Esophagus (tissue), 2 donors: ENCODE data around the gene HYPK. TPM values are rescaled to one million over a fixed set of nuclear protein-coding genes. Genes with fewer than 3 reads are reported as not detected.
"Not testable (repeated sequence)": the region's sequence is repeated elsewhere in the genome, so short reads cannot be mapped to it uniquely, and the experiment has no call there.

ENCODE experiments used
- H3K27ac ChIP-seq, 2 donors: one replicate each; pipeline ENCODE4 v1.5.1; 2013; ENCODE audit warnings: low read depth in 2 of 2, mild to moderate bottlenecking in 2 of 2, inconsistent platforms in 1 of 2, low read length in 1 of 2, moderate library complexity in 1 of 2
- H3K27me3 ChIP-seq, 2 donors: one replicate each; pipeline ENCODE4 v1.6.1; 2013; ENCODE audit warnings: low read length in 2 of 2, control low read depth in 1 of 2, mild to moderate bottlenecking in 1 of 2; ENCODE audit not compliant: insufficient read depth in 2 of 2, control insufficient read depth in 1 of 2
- H3K36me3 ChIP-seq, 2 donors: one replicate each; pipeline ENCODE4 v1.6.1; 2013; ENCODE audit warnings: low read length in 1 of 2; ENCODE audit not compliant: control insufficient read depth in 2 of 2, insufficient read depth in 2 of 2
- H3K4me1 ChIP-seq, 2 donors: one replicate each; pipeline ENCODE4 v1.6.1; 2013; ENCODE audit warnings: low read length in 1 of 2; ENCODE audit not compliant: control insufficient read depth in 2 of 2, insufficient read depth in 2 of 2
- H3K4me3 ChIP-seq, 2 donors: one replicate each; pipeline ENCODE4 v1.5.1; 2013; ENCODE audit warnings: low read length in 2 of 2, mild to moderate bottlenecking in 2 of 2, low read depth in 1 of 2, moderate library complexity in 1 of 2
- H3K9me3 ChIP-seq, 2 donors: one replicate each; pipeline ENCODE4 v1.6.1; 2013; ENCODE audit warnings: mild to moderate bottlenecking in 2 of 2, low read depth in 1 of 2, low read length in 1 of 2, moderate library complexity in 1 of 2; ENCODE audit not compliant: control insufficient read depth in 2 of 2, insufficient read depth in 1 of 2
- WGBS, 2 donors: extraction: QIAGEN DNeasy Blood & Tissue Kit; methylation state at CpG; one replicate each; pipeline ENCODE4 v1.1.7; 2013; 5-methylcytosine and 5-hydroxymethylcytosine counted together
- polyA plus RNA-seq, 2 donors: library from polyadenylated mRNA; stranded (reverse); fragments of 200-250 nt; gene quantifications; one replicate each; pipeline ENCODE4 v1.2.3, GENCODE V29; 2013
- donor health status: healthy with polysubstance abuse.
- donor health status: Bipolar disorder and iron deficiency.

The HYPK gene
- polyA plus RNA-seq, 2 donors, result 5.3 to 25.4 TPM

DNA sequence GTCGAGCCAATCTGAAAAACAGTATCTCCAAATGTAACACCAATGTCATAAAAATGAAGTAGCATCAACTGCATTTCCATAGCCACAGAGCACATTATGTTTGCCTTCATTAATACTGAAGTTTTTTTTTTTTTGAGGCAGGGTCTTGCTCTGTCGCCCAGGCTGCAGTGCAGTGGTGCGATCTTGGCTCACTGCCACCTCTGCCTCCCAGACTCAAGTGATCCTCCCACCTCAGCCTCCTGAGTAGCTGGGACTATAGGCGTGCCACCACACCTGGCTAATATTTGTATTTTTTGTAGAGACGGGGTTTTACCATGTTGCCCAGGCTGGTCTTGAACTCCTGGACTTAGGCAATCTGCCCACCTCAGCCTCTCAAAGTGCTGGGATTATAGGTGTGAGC lies 14.7 kb downstream of the HYPK start:
- 94 to 99% methylated on average over 5 of the region's 5 CpGs for WGBS, 2 donors
- peaks cover 14 to 22% of the 10 kb centered on the region in 2 donors for H3K36me3 ChIP-seq

DNA sequence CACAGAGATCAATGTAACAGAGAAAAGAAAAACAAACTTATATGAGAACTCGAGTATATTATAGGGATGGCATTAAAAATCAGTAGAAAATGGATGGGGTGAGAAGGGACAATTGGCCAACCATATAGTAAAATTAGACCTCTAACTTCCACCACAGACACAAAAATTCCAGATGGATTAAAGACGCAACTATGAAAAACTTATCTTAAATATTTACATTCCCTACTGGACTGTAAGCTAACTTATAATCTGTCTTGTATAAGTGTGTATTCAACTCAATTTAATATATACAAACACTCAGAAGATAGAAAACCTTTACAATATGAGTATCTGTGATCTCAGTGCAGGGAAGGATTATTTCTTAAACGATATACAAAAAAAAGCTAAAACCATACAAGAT lies 21.1 kb downstream of the HYPK start:
- Histone ChIP-seq H3K4me3 (no peak overlapping the region), H3K4me1 (peaks cover 0 to 2% of the 10 kb centered on the region in 2 donors), H3K9me3 (no peaks in the 10 kb centered on the region), H3K27ac (no peak overlapping the region), H3K36me3 (peaks cover 0 to 2% of the 10 kb centered on the region in 2 donors), H3K27me3 (no peaks in the 10 kb centered on the region)
- WGBS, 2 donors, result 54 to 61% methylated on average over 3 of the region's 3 CpGs

More for the DNA sequence above, 14.7 kb downstream of the HYPK start:
- not testable (repeated sequence) for H3K27me3 ChIP-seq, H3K9me3 ChIP-seq, H3K27ac ChIP-seq, H3K4me1 ChIP-seq, H3K4me3 ChIP-seq

DNA sequence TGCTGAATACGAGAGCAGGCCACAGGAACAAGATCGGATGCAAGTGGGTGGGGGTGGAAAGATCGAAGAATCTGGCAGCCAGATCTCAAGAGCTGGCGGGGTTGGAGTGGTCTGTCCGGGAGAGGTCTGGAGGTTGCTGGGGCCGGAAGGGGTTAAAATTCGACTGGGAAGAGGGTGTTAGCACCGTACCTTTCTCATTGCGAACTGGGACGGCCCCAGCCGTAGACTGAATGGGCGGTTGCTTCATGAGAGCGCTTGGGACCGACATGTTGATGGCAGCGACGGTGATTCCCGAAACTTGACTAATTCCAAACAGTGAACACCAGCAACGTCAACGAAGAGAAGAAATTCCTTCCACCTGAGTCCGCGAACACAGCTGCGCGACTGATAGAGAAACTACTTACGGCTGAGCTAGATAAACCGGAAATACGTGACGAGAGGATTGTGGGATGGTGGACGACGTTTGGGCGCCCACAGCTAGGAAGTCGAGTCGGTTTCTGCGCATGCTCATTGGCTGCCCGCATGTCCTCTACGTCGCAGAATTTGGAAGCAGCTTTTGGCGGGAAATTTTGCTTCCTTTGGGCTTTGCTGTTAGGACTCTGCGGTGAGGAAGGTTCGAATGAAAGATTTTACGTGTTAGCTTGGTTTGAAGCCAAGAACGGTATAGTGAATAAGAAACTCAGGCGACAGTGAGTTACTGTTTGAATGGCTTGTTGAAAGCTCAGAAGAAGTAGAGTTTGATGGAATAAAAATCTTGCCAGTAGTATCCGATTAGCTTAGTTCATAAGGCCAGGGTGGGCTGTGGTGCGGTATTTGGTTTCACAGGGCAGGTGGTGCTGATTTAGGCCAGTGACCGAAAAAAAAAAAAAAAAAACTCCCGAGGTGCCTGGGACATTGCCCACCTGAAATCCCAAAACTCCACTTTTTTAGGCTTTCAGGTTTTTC lies 24.2 kb downstream of the HYPK start, which contains the start of gene MFAP1:
Gene MFAP1, minus strand, starts transcription at position 389 of the 945 bp plus-strand sequence. Its CDS starts 121 bp downstream, at position 268.
- H3K27me3 ChIP-seq, result no peaks in the 10 kb centered on the region
- peaks cover 0 to 2% of the 10 kb centered on the region in 2 donors for H3K4me1 ChIP-seq
- H3K27ac ChIP-seq, result peak within 1 kb of the TSS; percentile 89 to 99
- H3K4me3 ChIP-seq, result peak within 1 kb of the TSS; percentile 78 to 93
- no peaks in the 10 kb centered on the region for H3K36me3 ChIP-seq
- H3K9me3 ChIP-seq, result no peaks in the 10 kb centered on the region
- 7% methylated on average over 46 of the region's 46 CpGs for WGBS, 2 donors

DNA sequence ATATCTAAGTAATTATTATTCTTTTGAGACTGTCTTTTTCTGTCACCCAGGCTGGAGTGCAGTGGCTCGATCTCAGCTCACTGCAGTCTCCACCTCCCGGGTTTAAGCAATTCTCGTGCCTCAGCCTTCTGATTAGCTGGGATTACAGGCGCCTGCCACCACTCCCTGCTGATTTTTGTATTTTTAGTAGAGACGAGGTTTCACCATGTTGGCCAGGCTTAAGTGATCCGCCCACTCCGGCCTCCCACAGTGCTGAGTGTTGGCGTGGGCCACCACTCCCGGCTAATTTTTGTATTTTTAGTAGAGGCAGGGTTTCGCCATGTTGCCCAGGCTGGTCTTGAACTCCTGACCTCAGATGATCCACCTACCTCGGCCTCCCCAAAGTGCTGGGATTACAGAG lies 24.9 kb downstream of the HYPK start:
- not testable (repeated sequence) for H3K27ac ChIP-seq, H3K36me3 ChIP-seq

DNA sequence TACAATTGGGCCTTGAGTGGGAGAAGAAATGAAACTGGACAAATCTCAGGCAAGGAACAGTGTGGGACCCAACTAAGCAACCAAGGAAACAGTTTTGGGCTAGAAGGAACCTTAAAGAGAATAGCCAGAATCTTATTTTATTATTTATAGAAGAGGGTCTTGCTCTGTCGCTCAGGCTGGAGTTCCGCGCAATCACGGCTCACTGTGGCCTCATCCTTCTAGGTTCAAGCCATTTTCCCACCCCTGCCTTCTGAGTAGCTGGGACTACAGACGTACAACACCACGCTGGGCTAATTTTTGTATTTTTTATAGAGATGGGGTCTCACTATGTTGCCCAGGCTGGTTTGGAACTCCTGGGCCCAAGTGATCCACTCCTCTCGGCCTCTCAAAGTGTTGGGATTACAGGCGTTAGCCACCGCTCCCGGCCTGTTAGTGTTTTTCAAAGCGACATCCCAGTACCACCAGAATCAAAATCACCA lies 25.7 kb downstream of the HYPK start:
- Histone ChIP-seq H3K9me3 (no peaks in the 10 kb centered on the region), H3K27me3 (no peaks in the 10 kb centered on the region), H3K36me3 (no peaks in the 10 kb centered on the region), H3K27ac (no peak overlapping the region), H3K4me3 (peak overlapping the region in 1 of 2 donors; percentile 63), H3K4me1 (peaks cover 0 to 2% of the 10 kb centered on the region in 2 donors)
- 95 to 98% methylated on average over 11 of the region's 11 CpGs for WGBS, 2 donors

More for the DNA sequence above, 24.9 kb downstream of the HYPK start:
- not testable (repeated sequence) for H3K27me3 ChIP-seq, H3K4me1 ChIP-seq, H3K9me3 ChIP-seq, H3K4me3 ChIP-seq
- WGBS, 2 donors, result 95 to 96% methylated on average over 11 of the region's 11 CpGs

DNA sequence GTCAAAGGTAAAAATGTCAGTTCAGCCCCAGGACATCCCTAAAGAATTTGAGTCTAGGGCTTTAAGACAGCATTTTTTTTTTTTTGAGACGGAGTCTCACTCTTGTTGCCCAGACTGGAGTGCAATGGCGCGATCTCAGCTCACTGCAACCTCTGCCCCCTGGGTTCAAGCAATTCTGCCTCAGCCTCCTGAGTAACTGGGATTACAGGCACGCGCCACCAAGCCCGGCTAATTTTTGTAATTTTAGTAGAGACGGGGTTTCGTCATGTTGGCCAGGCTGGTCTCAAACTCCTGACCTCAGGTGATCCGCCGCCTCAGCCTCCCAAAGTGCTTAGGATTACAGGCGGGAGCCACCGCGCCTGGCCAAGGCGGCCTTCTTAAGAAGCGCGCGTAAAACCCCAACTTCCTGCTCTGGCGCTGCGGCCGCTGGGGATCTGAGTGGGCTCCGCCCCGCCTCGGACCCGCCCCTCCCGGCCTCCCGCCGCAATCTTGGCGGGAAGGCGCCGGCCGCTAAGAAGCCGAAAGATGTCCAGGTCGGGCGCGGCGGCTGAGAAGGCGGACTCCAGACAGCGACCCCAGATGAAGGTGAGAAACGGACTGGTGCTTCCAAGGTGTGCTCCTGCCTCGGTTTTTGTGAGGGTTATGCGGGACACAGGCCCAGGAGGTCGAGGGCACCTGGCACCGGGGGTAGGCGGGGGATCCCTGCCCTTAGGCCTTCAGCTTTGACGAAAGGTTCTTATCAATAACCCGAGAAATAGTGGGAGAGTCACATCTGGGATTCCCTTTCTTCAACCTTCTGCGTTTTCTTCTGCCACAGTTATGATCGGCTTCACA lies 26.3 kb downstream of the HYPK start, which contains the start of gene WDR76:
Gene WDR76, plus strand, starts transcription at position 495 of the 834 bp plus-strand sequence. Its CDS starts 31 bp downstream, at position 526.
- H3K4me1 ChIP-seq, result peaks cover 0 to 2% of the 10 kb centered on the region in 2 donors
- no peaks in the 10 kb centered on the region for H3K27me3 ChIP-seq
- H3K27ac ChIP-seq, result peak within 1 kb of the TSS; percentile 80 to 87
- H3K4me3 ChIP-seq, result peak within 1 kb of the TSS; percentile 63 to 65
- WGBS, 2 donors, result 5% methylated on average over 48 of the region's 48 CpGs
- no peaks in the 10 kb centered on the region for H3K9me3 ChIP-seq
- H3K36me3 ChIP-seq, result no peaks in the 10 kb centered on the region

DNA sequence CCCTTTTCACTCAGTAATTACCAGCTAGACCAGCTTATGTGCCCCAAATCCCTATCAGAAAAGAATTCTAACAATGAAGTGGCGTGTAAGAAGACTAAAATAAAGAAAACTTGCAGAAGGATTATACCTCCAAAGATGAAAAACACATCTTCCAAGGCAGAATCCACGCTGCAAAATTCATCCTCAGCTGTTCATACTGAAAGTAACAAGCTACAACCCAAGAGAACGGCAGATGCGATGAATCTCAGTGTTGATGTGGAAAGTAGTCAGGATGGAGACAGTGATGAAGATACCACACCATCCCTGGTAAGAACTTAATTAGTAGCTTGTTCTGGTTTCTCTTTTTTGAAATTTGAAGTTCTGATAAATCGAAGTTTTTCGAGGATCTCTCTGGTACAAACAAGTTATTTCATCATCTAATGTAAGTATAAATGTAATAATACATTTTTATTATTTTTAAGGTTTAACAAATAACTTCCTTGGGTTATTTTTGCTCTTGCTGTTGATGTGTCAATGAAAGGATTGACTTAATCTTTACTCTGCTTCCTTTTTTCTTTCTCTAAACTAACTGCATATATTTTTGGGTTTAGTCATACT lies 27.8 kb downstream of the HYPK start:
- 44 to 47% methylated on average over 6 of the region's 6 CpGs for WGBS, 2 donors
- peak overlapping the region in 1 of 2 donors; percentile 63 for H3K4me3 ChIP-seq
- no peaks in the 10 kb centered on the region for H3K9me3 ChIP-seq
- no peak overlapping the region for H3K27ac ChIP-seq
- peaks cover 0 to 2% of the 10 kb centered on the region in 2 donors for H3K4me1 ChIP-seq
- no peaks in the 10 kb centered on the region for H3K27me3 ChIP-seq
- no peaks in the 10 kb centered on the region for H3K36me3 ChIP-seq

DNA sequence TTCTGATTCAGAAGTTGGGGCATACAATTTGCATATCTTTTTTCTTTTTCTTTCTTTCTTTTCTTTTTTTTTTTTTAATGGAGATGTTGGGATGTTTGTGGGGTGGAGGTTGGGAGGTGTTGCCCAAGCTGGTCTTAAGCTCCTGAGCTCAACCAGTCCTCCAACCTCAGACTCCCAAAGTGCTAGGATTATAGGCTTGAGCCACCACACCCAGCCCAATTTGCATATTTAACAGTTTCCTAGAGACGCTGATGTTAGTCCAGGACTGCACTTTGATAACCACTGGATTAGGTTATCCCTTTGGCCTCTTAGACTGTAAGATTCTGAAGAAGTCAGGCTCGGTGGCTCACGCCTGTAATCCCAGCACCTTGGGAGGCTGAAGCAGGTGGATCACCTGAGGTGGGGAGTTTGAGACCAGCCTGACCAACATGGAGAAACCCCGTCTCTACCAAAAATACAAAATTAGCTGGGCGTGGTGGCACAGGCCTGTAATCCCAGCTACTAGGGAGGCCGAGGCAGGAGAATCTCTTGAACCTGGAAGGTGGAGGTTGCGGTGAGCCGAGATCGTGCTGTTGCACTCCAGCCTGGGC lies 29.6 kb downstream of the HYPK start:
- not testable (repeated sequence) for H3K4me1 ChIP-seq, H3K36me3 ChIP-seq, H3K4me3 ChIP-seq, H3K27ac ChIP-seq, H3K9me3 ChIP-seq, H3K27me3 ChIP-seq
- WGBS, 2 donors, result 90 to 94% methylated on average over 9 of the region's 9 CpGs
